Dendritic cell treated with granulocyte-macrophage colony-stimulating factor and Interleukin-4, amounts not matched to agents 40 ng/mL and 50 ng/mL, for 4 days (primary cell): Measurements from ENCODE around the gene SAMD4A.

Experiments
- H3K27ac Mint-ChIP-seq: one replicate; pipeline ENCODE4 v1.8.0; 2022; ENCODE audit warnings: mild to moderate bottlenecking, mixed read lengths
- H3K27me3 Mint-ChIP-seq: one replicate; pipeline ENCODE4 v1.8.0; 2022; ENCODE audit warnings: mild to moderate bottlenecking, mixed read lengths
- H3K36me3 Mint-ChIP-seq: one replicate; pipeline ENCODE4 v1.8.0; 2022; ENCODE audit warnings: low read depth, mixed read lengths
- H3K4me1 Mint-ChIP-seq: one replicate; pipeline ENCODE4 v1.8.0; 2022; ENCODE audit warnings: low read depth, mixed read lengths
- H3K4me3 Mint-ChIP-seq: one replicate; pipeline ENCODE4 v1.8.0; 2022; ENCODE audit warnings: mild to moderate bottlenecking, moderate library complexity, mixed read lengths
- H3K9me3 Mint-ChIP-seq: one replicate; pipeline ENCODE4 v1.8.0; 2022; ENCODE audit warnings: mixed read lengths
- intact Hi-C: fragments of 100-400 bp; cut with micrococcal nuclease; formaldehyde crosslinking; loops from one replicate; pipeline ENCODE4 v1.15.0; 2022

Gene SAMD4A

DNA sequence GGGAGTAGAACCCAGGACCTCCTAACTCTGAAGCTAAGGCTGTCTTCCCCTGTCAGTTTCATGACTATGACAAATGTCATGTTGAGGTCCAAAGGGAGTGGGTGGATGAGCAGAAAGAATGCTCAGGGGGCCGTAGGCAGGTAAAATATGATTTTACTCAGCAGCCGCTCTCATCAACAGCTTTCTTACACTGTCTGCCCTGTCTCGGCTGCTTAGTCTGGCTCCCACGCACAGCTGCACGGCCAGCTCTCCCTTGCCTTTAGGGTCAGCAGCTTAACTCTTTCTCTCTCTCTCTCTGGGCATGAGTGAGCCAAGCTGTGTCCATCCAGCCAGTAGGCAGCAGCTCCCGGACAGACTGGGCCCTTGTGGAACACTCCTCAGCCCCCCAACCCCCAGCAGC is 240.5 kb downstream of the SAMD4A start:
- Mint-ChIP-seq H3K27me3 (peaks cover 18% of the 10 kb centered on the region), H3K4me3 (no peak overlapping the region), H3K4me1 (peaks cover 9% of the 10 kb centered on the region), H3K27ac (no peak overlapping the region), H3K36me3 (no peaks in the 10 kb centered on the region), H3K9me3 (no peaks in the 10 kb centered on the region)
- intact Hi-C loops: loop anchor here (10.0 kb wide), 1 partner anchor 177 kb away; no protein-coding TSS in a partner anchor

DNA sequence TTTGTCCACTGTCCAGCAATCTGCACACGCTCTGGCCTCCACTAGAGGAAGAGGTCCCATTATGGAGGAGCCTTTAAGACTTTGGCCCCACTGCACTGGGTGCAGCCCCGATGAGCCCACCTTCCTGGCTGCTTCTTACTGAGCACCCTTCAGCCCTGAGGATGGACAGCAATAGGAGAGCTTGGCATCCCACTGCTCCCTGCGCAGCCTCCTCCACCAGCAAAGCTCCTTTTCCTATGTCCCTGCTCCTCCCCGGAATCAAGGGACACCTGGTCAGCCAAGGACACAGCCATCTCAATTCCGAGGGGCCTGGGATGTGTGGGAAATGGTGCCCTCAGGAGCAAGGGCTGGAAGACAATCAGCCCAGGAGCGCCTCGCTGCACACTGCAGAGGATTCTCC is 241.0 kb downstream of the SAMD4A start:
- intact Hi-C loops: loop anchor here (10.0 kb wide), 1 partner anchor 177 kb away; no protein-coding TSS in a partner anchor
- H3K27ac Mint-ChIP-seq: no peak overlapping the region
- H3K4me1 Mint-ChIP-seq: peaks cover 9% of the 10 kb centered on the region
- no peak overlapping the region for H3K4me3 Mint-ChIP-seq
- no peaks in the 10 kb centered on the region for H3K9me3 Mint-ChIP-seq
- peaks cover 22% of the 10 kb centered on the region for H3K27me3 Mint-ChIP-seq
- no peaks in the 10 kb centered on the region for H3K36me3 Mint-ChIP-seq

DNA sequence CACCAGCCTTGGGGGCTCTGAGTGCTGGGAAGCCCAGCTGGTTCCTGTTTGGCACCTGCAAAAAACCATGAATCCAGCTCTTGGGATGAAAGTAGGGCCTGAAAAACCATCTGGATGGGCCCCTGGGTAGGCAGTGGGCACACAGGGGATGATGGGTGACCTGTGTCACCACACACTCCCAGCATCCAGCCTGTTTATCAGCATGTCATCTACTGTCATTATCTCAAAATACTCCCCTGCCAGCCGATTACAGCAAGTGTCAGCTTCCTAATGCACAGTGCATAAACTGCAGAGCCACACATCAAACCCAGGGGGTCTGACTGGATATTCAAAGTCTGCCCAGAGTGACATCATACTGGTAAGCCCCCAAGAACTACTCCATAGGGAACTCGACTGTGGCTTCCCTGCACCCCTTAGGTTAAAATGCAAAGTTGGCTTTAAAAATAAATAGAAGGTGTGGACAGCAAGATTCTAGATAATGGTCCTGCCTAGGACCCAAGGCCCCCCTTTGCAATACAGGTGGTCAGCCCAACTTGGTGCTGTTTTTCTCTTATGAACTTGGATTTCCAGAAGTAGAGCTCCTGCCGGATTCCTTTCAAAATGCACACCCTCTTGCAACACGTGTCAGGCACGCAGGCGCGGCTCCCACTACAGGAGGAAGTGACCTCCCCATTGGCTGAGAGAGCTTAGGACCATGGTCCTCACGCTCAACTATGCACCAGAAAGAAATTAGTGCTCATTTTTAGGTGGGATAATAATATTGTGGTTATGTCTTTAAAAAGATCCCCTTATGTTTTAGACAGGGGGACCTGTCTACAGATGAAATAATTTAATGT is 241.6 kb downstream of the SAMD4A start:
- Mint-ChIP-seq H3K4me1 (peaks cover 10% of the 10 kb centered on the region), H3K36me3 (no peaks in the 10 kb centered on the region), H3K27ac (no peak overlapping the region), H3K27me3 (peaks cover 22% of the 10 kb centered on the region), H3K4me3 (no peak overlapping the region), H3K9me3 (no peaks in the 10 kb centered on the region)
- intact Hi-C loops: loop anchor here (10.0 kb wide), 1 partner anchor 176 kb away; no protein-coding TSS in a partner anchor

DNA sequence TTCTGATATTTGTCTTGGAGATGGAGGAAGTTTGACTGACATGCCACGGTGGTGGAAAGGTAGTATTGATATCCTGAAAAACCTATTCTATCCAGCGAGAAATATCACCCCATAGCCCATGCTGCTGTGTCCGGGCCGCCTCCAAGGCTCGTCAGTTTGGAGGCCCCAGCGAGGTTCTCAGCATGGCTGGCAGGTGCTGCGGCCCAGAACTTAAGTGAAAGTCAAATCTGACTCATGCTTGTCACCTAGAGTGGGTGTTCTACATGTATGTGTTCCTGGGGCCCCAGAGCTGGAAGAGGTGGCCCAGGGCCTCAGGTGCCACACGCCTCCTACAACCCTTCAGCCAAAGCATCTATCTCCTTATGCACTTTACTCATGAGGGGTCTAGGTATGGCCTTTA is 242.8 kb downstream of the SAMD4A start:
- Mint-ChIP-seq H3K27me3 (peaks cover 15% of the 10 kb centered on the region), H3K27ac (no peak overlapping the region), H3K9me3 (no peaks in the 10 kb centered on the region), H3K4me1 (peaks cover 14% of the 10 kb centered on the region), H3K36me3 (no peaks in the 10 kb centered on the region), H3K4me3 (no peak overlapping the region)
- intact Hi-C loops: loop anchor here (10.0 kb wide), 1 partner anchor 175 kb away; no protein-coding TSS in a partner anchor

DNA sequence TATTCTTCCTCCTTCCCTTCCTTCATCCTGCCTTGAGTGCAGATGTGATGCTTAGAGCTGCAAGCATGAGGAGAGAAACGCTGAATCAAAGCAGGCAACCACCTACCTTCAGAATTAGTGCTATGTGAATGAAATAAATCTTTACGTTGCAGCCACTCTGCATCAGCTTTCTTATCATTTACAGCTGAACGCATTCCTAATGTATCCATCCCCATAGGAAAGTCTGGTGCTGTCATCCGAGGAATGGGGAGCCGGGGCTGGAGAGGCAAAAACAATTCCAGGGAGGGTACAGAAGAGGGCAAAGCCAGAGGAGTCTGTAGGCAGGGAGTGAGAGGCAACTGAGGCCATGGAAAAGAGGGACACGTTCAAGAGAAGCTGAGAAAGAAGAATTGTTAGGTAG is 245.7 kb downstream of the SAMD4A start:
- intact Hi-C loops: no loop called here
- no peaks in the 10 kb centered on the region for H3K36me3 Mint-ChIP-seq
- H3K4me3 Mint-ChIP-seq: no peak overlapping the region
- H3K4me1 Mint-ChIP-seq: peaks cover 5% of the 10 kb centered on the region
- H3K27me3 Mint-ChIP-seq: peaks cover 6% of the 10 kb centered on the region
- no peaks in the 10 kb centered on the region for H3K9me3 Mint-ChIP-seq
- H3K27ac Mint-ChIP-seq: no peak overlapping the region

DNA sequence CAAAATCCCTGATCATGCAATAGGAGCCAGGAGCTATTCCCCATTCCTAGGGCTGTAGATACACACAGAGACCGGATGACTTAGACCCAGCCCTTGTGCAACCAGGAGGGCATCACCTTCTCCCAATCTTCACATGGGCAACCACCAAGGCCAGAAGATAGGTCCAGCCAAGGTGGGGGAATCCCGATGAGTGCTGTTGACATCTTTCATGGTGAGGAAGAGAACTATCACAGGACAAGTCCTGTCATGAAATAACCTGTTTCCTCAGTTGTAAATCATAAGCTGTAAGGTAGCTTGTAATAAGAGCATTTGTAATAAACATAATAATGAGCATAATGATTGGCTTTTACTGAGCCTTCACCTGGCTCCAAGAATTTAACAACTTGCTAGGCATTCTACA is 246.2 kb downstream of the SAMD4A start:
- H3K27me3 Mint-ChIP-seq: peaks cover 6% of the 10 kb centered on the region
- H3K27ac Mint-ChIP-seq: no peak overlapping the region
- no peaks in the 10 kb centered on the region for H3K36me3 Mint-ChIP-seq
- intact Hi-C loops: no loop called here
- H3K9me3 Mint-ChIP-seq: no peaks in the 10 kb centered on the region
- peaks cover 5% of the 10 kb centered on the region for H3K4me1 Mint-ChIP-seq
- no peak overlapping the region for H3K4me3 Mint-ChIP-seq

DNA sequence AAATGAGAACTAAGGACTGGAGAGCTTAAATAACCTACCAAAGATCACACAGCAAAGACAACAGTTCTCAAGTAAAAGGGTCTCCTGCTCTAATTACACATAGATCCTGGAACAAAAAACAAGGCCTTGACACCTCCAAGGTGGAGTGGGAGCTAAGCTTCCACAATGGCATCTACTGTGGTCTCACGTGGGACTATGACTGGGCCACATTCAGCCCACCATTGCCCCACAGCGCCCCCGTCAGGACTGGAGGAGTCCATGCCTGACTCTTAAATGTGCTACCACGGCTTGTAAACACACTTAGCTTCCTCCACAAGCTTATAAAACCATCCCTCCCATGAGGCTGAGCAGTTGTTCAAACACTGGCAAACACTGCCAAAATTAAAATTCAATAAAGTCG is 247.1 kb downstream of the SAMD4A start:
- intact Hi-C loops: no loop called here
- no peak overlapping the region for H3K4me3 Mint-ChIP-seq
- no peak overlapping the region for H3K27ac Mint-ChIP-seq
- H3K27me3 Mint-ChIP-seq: peaks cover 6% of the 10 kb centered on the region
- no peaks in the 10 kb centered on the region for H3K36me3 Mint-ChIP-seq
- peaks cover 5% of the 10 kb centered on the region for H3K4me1 Mint-ChIP-seq
- H3K9me3 Mint-ChIP-seq: no peaks in the 10 kb centered on the region

DNA sequence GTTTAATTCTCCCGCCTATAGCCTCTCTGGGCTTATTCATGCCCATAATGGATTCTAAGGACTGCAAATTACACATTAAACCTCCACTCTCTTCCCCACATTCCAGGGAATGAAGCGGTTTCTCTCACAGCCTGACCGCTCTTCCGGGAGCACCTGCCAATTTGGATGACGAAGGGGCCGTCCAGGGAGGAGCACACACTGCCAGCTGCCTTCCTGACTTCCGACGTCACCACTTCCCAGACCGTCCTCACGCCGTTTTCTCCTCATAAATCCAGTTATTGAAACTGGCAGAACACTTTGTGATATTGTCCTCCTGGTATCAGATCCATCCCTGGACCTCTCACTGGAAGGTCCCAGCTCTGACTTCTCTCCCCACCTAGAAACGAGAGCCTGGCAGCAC is 248.1 kb downstream of the SAMD4A start:
- no peaks in the 10 kb centered on the region for H3K36me3 Mint-ChIP-seq
- no peaks in the 10 kb centered on the region for H3K9me3 Mint-ChIP-seq
- no peak overlapping the region for H3K27ac Mint-ChIP-seq
- peaks cover 5% of the 10 kb centered on the region for H3K4me1 Mint-ChIP-seq
- intact Hi-C loops: no loop called here
- H3K4me3 Mint-ChIP-seq: no peak overlapping the region
- H3K27me3 Mint-ChIP-seq: peaks cover 6% of the 10 kb centered on the region

DNA sequence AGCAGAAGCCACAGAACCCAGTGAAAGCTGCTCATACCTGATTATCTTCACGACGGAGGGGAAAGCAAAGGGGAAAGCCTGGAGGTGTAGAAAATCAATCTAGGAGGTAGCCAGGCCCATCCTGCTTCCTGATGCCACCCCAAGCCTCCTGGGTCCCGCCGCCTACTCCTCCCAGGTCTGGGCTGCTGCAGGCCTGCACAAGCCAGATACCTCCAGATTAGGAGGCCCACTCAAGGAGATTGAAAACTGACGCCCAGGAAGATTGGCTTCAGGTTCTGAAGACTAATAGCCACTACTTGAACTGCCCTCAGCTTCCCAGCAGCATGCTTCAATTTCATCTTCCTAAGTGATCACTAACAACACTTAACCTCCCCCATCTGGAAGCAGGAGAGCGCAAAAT is 248.6 kb downstream of the SAMD4A start:
- intact Hi-C loops: no loop called here
- no peaks in the 10 kb centered on the region for H3K9me3 Mint-ChIP-seq
- no peak overlapping the region for H3K4me3 Mint-ChIP-seq
- peaks cover 6% of the 10 kb centered on the region for H3K27me3 Mint-ChIP-seq
- peaks cover 5% of the 10 kb centered on the region for H3K4me1 Mint-ChIP-seq
- no peak overlapping the region for H3K27ac Mint-ChIP-seq
- H3K36me3 Mint-ChIP-seq: no peaks in the 10 kb centered on the region

DNA sequence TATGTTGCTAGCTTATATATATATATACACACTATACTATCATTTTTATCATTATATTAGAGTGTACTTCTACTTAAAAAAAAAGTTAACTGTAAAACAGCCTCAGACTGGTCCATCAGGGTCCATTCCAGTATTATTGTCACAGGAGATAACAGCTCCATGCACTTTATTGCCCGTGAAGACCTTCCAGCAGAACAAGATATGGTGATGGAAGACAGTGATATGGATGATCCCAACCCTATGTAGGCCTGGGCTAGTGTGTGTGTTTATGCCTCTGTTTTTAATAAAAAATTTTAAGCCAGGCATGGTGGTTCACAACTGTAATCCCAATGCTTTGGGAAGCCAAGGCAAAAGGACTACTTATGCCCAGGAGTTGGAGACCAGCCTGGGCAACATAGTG is 249.5 kb downstream of the SAMD4A start:
- intact Hi-C loops: no loop called here
- Mint-ChIP-seq H3K27me3 (peaks cover 4% of the 10 kb centered on the region), H3K9me3 (no peaks in the 10 kb centered on the region), H3K27ac (no peak overlapping the region), H3K4me3 (no peak overlapping the region), H3K36me3 (no peaks in the 10 kb centered on the region), H3K4me1 (peaks cover 5% of the 10 kb centered on the region)

DNA sequence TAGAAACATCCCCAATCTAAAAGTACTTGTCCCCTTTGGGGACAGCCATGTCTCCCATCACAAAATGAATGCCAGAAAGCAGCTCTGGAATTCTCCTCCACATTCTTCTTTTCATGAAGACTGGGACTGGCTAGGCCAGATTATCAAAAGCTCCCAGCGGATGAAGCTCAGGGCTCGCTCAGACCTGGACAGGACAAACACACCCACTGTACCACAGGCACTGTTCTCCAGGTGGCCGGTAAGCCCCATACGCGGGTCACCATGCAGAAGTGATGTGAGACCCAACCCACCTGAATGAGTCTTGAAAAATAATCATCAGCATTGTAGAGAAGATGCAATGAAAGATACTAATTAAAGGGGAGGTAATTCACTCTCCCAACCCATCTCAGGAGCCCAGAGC is 250.6 kb downstream of the SAMD4A start:
- no peak overlapping the region for H3K27ac Mint-ChIP-seq
- H3K4me1 Mint-ChIP-seq: peaks cover 8% of the 10 kb centered on the region
- no peaks in the 10 kb centered on the region for H3K36me3 Mint-ChIP-seq
- H3K27me3 Mint-ChIP-seq: peaks cover 4% of the 10 kb centered on the region
- no peak overlapping the region for H3K4me3 Mint-ChIP-seq
- intact Hi-C loops: no loop called here
- H3K9me3 Mint-ChIP-seq: no peaks in the 10 kb centered on the region

DNA sequence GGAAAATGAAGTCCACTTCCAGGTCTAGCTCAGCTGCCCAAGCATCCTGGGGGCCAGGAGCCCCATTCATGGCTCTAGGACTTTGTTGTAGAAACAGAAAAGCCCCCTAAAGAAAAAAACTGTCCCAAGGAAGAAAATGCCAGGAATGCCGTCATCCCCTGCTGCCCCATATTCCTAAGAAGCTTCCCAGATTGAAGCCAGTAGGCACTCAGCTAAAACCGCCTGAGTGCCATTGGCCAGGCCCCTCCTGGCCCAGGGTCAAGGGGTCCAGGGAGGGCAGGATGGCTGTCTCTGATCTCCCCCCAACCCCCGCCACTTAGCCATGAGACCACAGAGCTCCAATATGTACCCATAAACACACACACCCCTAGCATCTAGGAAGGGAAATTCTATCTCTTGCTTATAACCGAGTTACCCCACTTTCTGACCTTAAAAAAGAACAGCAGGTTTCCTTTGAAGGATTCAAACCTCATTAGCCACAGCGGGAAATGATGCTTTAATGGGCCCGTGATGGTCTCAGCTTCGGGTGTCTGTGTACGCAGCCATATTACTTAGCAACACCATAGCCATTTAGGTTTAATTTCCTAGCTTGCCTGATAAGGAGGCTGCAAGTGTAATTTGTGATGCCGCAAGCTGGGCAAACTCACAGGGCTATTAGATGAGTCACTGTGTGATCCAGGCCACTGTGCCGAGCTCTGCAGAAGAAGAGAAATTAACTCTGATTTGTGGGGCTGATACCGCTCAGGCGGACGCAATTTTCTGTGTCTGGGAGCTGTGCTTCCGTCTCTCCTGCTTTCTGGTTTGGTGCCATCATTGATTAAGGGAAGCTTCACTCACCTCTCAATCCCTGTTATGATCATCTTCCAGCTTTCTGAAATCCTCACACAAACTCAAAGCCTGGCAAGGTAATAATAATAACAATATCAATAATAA is 251.5 kb downstream of the SAMD4A start:
- no peak overlapping the region for H3K27ac Mint-ChIP-seq
- no peaks in the 10 kb centered on the region for H3K36me3 Mint-ChIP-seq
- H3K9me3 Mint-ChIP-seq: peaks cover 2% of the 10 kb centered on the region
- H3K27me3 Mint-ChIP-seq: no peaks in the 10 kb centered on the region
- no peak overlapping the region for H3K4me3 Mint-ChIP-seq
- intact Hi-C loops: no loop called here
- H3K4me1 Mint-ChIP-seq: peaks cover 10% of the 10 kb centered on the region

DNA sequence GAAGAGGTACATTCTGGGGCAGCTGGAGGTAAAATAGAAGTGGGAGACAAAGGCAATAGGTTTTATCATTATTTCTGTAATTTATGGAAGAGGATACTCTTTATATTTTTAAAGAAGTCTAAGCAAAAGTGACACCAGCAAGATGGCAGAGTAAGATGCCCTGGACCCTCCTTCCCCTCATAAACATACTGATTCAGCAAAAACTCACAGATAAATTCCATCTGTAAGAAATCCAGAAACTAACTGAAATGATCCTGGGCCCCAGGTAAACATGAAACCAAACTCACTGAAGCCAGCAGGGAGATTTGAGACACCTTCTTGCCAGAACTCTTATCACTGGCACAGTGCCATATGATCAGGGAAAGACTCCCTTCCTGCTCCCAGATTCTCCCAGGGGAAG is 255.8 kb downstream of the SAMD4A start:
- H3K4me1 Mint-ChIP-seq: peaks cover 5% of the 10 kb centered on the region
- intact Hi-C loops: no loop called here
- peaks cover 21% of the 10 kb centered on the region for H3K9me3 Mint-ChIP-seq
- H3K27me3 Mint-ChIP-seq: no peaks in the 10 kb centered on the region
- H3K4me3 Mint-ChIP-seq: no peak overlapping the region
- no peak overlapping the region for H3K27ac Mint-ChIP-seq
- H3K36me3 Mint-ChIP-seq: no peaks in the 10 kb centered on the region
